HepG2 (cell line): ENCODE measurements around the gene SYP.
"Not testable (repeated sequence)": the region's sequence is repeated elsewhere in the genome, so short reads cannot be mapped to it uniquely, and the experiment has no call there.

ENCODE experiments used
- ATAD3A ChIP-seq: sonication (generic); formaldehyde crosslinking; IDR thresholded peaks from 2 replicates; pipeline ENCODE4 v1.4.0; 2020; ENCODE audit warnings: missing genetic modification reagents
- ETV6 ChIP-seq: sonication (generic); formaldehyde crosslinking; conservative IDR thresholded peaks from 2 replicates; pipeline ENCODE4 v1.4.0; 2020; ENCODE audit warnings: missing genetic modification reagents
- FOXM1 ChIP-seq: sonication (generic); formaldehyde crosslinking; IDR thresholded peaks from 2 replicates; pipeline ENCODE4 v1.5.0; 2020; ENCODE audit warnings: missing genetic modification reagents
- JDP2 ChIP-seq: sonication (generic); formaldehyde crosslinking; IDR thresholded peaks from 2 replicates; pipeline ENCODE4 v1.8.1; 2022; ENCODE audit warnings: missing genetic modification reagents, borderline replicate concordance
- NPAS2 ChIP-seq: sonication (generic); formaldehyde crosslinking; IDR thresholded peaks from 2 replicates; pipeline ENCODE4 v1.8.0; 2022; ENCODE audit warnings: mild to moderate bottlenecking, missing genetic modification reagents, borderline replicate concordance
- POGZ ChIP-seq: sonication (generic); formaldehyde crosslinking; IDR thresholded peaks from 2 replicates; pipeline ENCODE4 v1.4.0; 2020; ENCODE audit warnings: mild to moderate bottlenecking, missing genetic modification reagents
- RAD51 ChIP-seq: fragments of 450-650 bp; IDR thresholded peaks from 2 replicates; pipeline ENCODE4 v1.6.1; 2016; ENCODE audit warnings: borderline replicate concordance
- RXRA ChIP-seq: sonication (generic); formaldehyde crosslinking; IDR thresholded peaks from 2 replicates; pipeline ENCODE4 v1.5.1; 2020; ENCODE audit warnings: missing genetic modification reagents
- SKI ChIP-seq: fragments of 450-650 bp; IDR thresholded peaks from one replicate; pipeline ENCODE4 v1.6.1; 2018; ENCODE audit warnings: mild to moderate bottlenecking; ENCODE audit not compliant: partially characterized antibody
- SP140L ChIP-seq: sonication (generic); formaldehyde crosslinking; IDR thresholded peaks from 2 replicates; pipeline ENCODE4 v1.4.0; 2020; ENCODE audit warnings: missing genetic modification reagents, borderline replicate concordance
- TAF1 ChIP-seq: sonication (generic); formaldehyde crosslinking; IDR thresholded peaks from 2 replicates; pipeline ENCODE4 v1.4.0; 2020; ENCODE audit warnings: missing genetic modification reagents
- ZNF232 ChIP-seq: sonication (generic); formaldehyde crosslinking; IDR thresholded peaks from 2 replicates; pipeline ENCODE4 v1.4.0; 2020; ENCODE audit warnings: missing genetic modification reagents, borderline replicate concordance
- TF ChIP-seq, protein P1 (sequence below): IDR thresholded peaks from 2 replicates; pipeline ENCODE4 v1.6.1; 2016; ENCODE audit warnings: missing compliant biosample characterization, missing genetic modification reagents, borderline replicate concordance
- TF ChIP-seq, protein P2 (sequence below): sonication (generic); formaldehyde crosslinking; IDR thresholded peaks from 2 replicates; pipeline ENCODE4 v1.4.0; 2020; ENCODE audit warnings: missing genetic modification reagents, borderline replicate concordance

DNA sequence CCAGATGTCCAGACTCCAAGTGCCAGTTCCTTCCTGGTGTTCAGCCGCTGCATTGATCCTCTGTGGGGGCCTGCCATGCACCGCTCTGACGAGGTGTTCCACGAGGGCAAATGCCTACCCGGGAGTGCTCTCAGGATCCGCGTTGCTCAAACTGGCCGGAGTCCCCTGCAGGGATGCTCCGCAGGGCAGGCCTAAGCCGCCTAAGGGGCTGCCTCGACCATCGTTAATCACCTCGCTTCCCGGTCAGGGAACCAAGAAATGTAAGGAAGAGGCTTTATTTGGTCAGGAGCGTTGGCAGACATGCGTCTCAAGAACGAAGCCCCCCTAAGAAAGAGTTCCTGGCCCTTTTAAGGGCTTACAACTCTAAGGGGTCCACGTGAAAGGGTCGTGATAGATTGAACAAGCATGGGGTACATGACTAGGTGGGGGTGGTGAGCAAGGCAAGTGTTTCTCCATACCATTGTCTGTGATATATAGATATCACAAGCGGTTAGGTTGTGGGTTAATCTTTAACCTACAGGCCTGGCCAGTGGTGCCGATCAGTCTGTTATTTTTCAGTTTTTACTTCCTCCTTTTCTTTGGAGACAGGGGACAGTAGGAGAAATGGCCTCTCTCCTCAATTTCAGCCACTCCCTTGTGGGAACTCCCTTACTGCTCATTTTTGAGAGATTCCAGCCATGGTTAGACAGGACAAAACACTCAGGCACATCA, 51.4 kb downstream of the SYP start:
- not testable (repeated sequence) for TF ChIP-seq ETV6 (CRISPR knock-in tag); TAF1 (CRISPR knock-in tag); RXRA; SKI; POGZ (CRISPR knock-in tag); JDP2 (CRISPR knock-in tag); ZNF232 (CRISPR knock-in tag); ATAD3A; FOXM1 (CRISPR knock-in tag); NPAS2 (CRISPR knock-in tag); RAD51; SP140L (CRISPR knock-in tag)
- TF ChIP-seq, protein P1, sequence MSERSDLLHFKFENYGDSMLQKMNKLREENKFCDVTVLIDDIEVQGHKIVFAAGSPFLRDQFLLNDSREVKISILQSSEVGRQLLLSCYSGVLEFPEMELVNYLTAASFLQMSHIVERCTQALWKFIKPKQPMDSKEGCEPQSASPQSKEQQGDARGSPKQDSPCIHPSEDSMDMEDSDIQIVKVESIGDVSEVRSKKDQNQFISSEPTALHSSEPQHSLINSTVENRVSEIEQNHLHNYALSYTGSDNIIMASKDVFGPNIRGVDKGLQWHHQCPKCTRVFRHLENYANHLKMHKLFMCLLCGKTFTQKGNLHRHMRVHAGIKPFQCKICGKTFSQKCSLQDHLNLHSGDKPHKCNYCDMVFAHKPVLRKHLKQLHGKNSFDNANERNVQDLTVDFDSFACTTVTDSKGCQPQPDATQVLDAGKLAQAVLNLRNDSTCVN (CRISPR knock-in tag), result not testable (repeated sequence)
- TF ChIP-seq, protein P2, sequence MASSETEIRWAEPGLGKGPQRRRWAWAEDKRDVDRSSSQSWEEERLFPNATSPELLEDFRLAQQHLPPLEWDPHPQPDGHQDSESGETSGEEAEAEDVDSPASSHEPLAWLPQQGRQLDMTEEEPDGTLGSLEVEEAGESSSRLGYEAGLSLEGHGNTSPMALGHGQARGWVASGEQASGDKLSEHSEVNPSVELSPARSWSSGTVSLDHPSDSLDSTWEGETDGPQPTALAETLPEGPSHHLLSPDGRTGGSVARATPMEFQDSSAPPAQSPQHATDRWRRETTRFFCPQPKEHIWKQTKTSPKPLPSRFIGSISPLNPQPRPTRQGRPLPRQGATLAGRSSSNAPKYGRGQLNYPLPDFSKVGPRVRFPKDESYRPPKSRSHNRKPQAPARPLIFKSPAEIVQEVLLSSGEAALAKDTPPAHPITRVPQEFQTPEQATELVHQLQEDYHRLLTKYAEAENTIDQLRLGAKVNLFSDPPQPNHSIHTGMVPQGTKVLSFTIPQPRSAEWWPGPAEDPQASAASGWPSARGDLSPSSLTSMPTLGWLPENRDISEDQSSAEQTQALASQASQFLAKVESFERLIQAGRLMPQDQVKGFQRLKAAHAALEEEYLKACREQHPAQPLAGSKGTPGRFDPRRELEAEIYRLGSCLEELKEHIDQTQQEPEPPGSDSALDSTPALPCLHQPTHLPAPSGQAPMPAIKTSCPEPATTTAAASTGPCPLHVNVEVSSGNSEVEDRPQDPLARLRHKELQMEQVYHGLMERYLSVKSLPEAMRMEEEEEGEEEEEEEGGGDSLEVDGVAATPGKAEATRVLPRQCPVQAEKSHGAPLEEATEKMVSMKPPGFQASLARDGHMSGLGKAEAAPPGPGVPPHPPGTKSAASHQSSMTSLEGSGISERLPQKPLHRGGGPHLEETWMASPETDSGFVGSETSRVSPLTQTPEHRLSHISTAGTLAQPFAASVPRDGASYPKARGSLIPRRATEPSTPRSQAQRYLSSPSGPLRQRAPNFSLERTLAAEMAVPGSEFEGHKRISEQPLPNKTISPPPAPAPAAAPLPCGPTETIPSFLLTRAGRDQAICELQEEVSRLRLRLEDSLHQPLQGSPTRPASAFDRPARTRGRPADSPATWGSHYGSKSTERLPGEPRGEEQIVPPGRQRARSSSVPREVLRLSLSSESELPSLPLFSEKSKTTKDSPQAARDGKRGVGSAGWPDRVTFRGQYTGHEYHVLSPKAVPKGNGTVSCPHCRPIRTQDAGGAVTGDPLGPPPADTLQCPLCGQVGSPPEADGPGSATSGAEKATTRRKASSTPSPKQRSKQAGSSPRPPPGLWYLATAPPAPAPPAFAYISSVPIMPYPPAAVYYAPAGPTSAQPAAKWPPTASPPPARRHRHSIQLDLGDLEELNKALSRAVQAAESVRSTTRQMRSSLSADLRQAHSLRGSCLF (CRISPR knock-in tag), result not testable (repeated sequence)
